GM18907 (cell line): Measurements from ENCODE around the gene LRRC39.
A peak's percentile ranks its signal among the peaks of the same experiment; 100 is the strongest.

Source experiments
- ATAC-seq: cut with Tn5 transposase; IDR thresholded peaks from one replicate; pipeline ENCODE4 v1.9.1; 2021; ENCODE audit warnings: mild to moderate bottlenecking, moderate library complexity; ENCODE audit not compliant: unreplicated experiment

The LRRC39 gene

DNA sequence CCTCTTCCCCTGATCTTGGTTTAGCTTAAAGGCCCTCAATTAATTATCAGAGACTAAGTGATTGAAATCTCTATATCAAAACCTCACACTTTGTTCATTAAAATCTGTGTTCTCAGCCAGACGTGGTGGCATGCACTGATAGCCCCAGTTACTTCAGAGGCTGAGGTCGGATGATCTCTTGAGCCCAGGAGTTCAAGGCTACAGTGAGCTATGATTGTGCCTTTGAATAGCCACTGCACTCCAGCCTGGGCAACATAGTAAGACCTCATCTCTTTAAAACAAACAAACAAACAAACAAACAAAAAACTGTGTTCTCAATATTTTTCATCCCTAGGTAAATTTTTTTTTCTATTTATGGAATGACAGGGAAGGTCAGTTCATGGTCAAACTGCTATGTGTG is 26.4 kb downstream of the LRRC39 start:
- no peak for ATAC-seq

- no peak for ATAC-seq
Observed at GRCh38 chr1:100147875-100148274, 30.2 kb downstream of the LRRC39 start.

DNA sequence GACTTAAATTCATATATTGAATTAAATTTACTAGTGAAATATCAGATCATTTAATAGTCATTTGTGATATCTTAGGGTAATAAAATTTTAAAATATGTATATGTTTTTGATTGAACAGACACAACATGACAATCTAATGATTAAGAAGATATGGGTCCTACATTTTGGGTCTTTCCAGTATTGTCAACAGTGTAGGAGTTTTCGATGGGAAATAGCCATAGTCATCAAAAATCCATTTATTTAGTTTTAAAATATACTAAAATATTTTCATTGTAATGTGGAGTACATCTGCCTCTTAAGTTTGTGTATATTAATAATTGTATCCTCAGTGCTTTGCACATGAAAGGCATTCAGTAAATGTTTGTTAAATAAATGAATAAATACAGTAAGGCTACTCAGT is 31.1 kb downstream of the LRRC39 start:
- no peak for ATAC-seq

GRCh38 chr1:100145116-100145515 is 32.9 kb downstream of the LRRC39 start:
- no peak for ATAC-seq

GRCh38 chr1:100142343-100142742 is 35.7 kb downstream of the LRRC39 start:
- ATAC-seq = no peak

DNA sequence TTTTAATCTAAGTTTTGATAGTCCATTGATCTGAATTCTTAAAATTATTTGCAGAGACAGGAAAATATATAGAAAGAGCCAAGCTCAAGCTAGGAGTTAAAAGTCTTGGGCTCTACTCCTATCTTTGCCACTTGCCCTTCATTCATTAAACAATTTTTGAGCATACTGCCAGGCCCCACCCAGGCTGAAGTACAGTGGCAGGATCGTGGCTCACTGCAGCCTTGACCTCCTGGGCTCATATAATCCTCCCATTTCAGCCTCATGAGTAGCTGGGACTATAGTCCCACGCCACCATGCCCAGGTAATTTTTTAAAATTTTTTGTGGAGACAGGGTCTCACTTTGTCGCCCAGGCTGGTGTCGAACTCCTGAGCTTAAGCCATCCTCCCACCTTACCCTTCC is 36.9 kb downstream of the LRRC39 start:
- ATAC-seq = no peak

GRCh38 chr1:100137602-100138001 is 40.5 kb downstream of the LRRC39 start:
- no peak for ATAC-seq

DNA sequence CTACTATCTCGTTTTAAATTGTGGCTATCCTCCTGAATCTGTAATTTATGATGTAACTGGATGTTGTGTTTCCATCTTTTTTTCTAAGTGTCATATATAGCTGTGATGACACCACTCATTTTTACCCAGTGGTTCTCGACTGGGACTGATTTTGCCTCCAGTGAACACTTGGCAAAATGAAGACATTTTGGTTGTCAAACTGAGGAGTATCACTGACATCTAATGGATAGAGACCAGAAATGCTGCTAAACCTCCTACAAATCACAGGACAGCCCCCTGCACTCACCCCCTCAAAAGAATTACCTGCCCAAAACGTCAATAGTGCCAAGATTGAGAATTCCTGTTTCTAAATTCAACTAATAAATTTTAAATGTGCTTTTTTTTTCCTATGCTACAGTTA is 43.2 kb downstream of the LRRC39 start:
- ATAC-seq = no peak

DNA sequence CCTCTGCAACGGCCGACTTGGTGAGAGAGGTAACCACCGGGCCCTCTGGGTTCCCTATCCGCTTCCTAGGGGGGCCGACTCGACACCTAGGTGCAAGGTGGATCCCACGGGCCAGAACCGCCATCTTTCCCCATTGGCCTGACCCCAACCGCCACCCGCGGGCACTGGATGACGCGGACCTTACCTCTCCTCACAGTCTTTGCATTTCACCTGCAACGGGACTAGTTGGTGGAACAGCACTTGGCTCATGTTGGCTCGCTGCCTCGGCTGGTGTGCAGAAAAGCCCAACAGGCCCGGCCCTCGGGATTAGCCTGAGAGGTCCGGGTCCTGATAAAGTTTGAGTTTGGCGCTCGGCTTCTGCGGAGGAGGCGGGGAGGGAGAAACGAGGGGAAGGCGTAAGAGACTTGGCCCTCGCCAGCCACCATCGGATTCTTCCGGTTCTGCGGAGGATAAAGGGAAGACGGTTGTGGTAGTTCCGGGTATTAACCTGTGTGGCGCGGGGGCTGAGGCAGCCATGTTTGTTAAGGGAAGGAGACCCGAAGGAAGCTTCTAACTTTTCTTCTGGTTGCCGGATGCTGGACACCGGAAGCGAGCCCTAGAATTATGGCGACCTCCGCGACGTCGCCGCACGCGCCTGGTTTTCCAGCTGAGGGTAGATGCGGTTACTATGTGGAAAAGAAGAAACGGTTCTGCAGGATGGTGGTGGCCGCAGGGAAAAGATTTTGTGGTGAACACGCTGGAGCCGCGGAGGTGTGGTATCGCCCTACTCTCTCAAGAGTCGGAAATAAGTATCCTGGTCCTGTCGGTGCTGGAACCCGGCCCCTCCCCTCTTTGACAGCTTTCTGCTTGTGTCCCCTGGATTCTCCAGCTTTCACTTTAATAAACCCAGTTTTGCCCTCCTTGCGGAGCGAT is 45.2 kb downstream of the LRRC39 start, which contains the start of the genes SASS6 and TRMT13:
TSS of gene SASS6 (minus strand) at position 365 of the 912 bp plus-strand sequence. CDS start at position 249, 116 bp downstream.
TSS of gene TRMT13 (plus strand) at position 598 of the 912 bp plus-strand sequence. CDS start at position 604, 6 bp downstream.
- peak; percentile 92 for ATAC-seq

- ATAC-seq = no peak
Observed at GRCh38 chr1:100131623-100132022, 46.4 kb downstream of the LRRC39 start.

GRCh38 chr1:100130552-100131077 is 47.4 kb downstream of the LRRC39 start:
- no peak for ATAC-seq

GRCh38 chr1:100127226-100127625 is 50.8 kb downstream of the LRRC39 start:
- no peak for ATAC-seq

DNA sequence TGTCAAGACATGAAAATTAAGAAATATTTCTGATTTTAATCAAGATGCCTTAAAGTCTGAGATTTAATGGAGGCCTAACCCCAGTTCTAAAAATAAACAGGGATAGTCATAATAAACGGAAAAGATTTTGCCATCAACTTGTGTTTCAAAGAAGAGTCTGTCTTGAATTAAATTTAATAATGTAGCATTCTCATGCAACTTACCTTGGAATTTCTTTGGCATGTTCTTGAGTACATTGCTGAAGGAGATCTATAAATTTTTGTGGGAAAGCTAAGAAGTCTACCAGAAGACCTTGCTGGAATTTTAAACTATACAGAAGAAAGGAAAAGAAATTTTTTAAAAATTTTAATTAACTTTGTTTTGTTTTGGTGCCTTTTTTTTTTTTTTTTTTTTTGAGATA is 55.9 kb downstream of the LRRC39 start:
- no peak for ATAC-seq

DNA sequence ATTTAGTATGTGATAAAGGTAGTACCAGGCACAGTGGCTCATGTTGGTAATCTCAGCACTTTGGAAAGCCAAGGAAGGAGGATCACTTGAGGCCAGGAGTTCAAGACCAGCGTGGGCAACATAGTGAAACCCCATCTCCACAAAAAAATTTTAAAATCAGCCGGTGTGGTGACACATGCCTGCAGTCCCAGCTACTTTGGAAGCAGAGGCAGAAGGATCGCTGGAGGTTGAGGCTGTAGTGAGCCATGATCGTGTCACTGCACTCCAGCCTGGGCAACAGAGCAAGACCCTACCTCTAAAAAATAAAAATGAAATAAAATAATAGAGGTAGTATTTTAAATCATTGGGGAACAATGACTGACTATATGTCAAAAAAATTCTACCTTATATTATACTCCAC is 62.5 kb downstream of the LRRC39 start:
- no peak for ATAC-seq

DNA sequence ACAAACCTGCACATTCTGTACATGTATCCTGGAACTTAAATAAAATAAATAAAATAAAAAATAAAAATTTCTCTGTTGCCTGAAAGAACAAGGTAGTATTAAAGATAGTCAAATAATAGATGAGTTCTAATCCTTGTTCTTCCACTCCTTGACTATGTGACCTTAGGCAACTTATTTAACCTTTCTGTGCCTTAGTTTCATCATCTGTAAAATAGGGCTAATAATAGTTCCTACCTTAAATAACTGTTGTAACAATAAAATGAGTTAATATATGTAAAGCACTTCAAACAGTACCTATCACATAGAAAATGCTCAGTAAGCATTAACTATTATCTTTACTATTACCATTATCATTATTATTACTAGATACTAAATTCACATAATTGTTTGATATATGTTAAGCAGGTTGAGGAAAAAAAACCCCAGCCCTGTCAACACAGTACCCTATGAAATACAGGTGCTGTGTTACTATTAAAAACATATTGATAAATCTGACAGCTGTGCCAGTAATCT is 68.4 kb downstream of the LRRC39 start:
- ATAC-seq = no peak

- no peak for ATAC-seq
Observed at GRCh38 chr1:100107696-100108095, 70.4 kb downstream of the LRRC39 start.

DNA sequence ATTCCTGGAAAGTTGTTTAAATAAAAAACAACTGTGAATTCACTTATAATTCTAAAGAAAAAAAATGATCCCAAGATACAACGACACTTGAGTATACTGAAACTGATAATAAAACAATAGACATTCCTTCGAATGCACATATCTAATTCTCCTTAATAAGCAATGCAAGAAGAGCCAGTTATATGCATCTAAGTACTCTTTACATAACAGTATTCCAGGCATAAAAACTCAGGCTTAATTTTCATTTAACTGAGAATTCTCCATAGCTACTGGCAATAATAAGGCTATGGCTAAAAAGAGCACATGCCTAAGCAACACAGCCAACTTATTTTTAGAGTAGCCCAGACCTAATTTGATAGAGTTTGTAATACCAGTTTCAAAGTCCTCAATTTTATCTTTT is 76.5 kb downstream of the LRRC39 start:
- no peak for ATAC-seq

DNA sequence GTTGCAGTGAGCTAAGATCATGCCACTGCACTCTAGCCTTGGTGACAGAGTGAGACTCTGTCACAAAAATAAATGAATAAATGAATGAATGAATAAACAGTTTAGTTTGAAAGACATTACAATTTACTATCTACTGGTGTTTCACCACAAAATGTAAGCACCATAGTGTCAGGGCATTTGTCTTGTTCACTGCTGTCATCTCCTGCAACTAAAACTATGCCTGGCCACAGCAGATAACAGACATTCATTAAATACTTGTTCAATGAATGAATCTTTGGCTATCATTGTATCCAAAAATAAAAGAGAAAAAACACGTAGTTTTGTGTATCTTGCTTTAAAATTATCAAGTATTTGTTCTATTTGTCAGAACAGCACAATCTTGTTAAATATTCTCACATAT is 77.9 kb downstream of the LRRC39 start:
- no peak for ATAC-seq
